Measurements from ENCODE around the gene ASMTL. TPM values are rescaled to one million over a fixed set of nuclear protein-coding genes. Genes with fewer than 3 reads are reported as not detected.

ASMTL gene
- total RNA-seq, 1 donor from 2014 or later: 13.6 TPM

- Histone ChIP-seq H3K4me1 (ENCODE audit: control insufficient read depth in 3 of 3, insufficient read depth in 3 of 3, low read length in 3 of 3) (no peaks in the 10 kb centered on the region), H3K9ac (ENCODE audit: low read depth in 1 of 3, low read length in 3 of 3) (no peak overlapping the region), H3K27ac (ENCODE audit: low read depth, low read length) (no peak overlapping the region), H3K36me3 (ENCODE audit: control insufficient read depth in 3 of 3, insufficient read depth in 3 of 3, low read length in 3 of 3) (peaks cover 28 to 42% (median 31%) of the 10 kb centered on the region in 3 donors), H3K4me3 (ENCODE audit: low read length in 3 of 3) (no peak overlapping the region), H3K9me3 (ENCODE audit: control insufficient read depth in 3 of 3, low read length in 3 of 3) (peaks cover 3 to 9% (median 5%) of the 10 kb centered on the region in 3 donors), H3K27me3 (ENCODE audit: control insufficient read depth in 3 of 3, insufficient read depth in 3 of 3, low read length in 3 of 3) (no peaks in the 10 kb centered on the region)
Observed at GRCh38 chrX:1421433-1422134, 31.1 kb downstream of the ASMTL start.

GRCh38 chrX:1420371-1420770 is 32.3 kb downstream of the ASMTL start:
- Histone ChIP-seq H3K4me1 (ENCODE audit: control insufficient read depth in 3 of 3, insufficient read depth in 3 of 3, low read length in 3 of 3) (no peaks in the 10 kb centered on the region), H3K9me3 (ENCODE audit: control insufficient read depth in 3 of 3, low read length in 3 of 3) (peaks cover 3 to 9% (median 5%) of the 10 kb centered on the region in 3 donors), H3K4me3 (ENCODE audit: low read length in 3 of 3) (no peak overlapping the region), H3K9ac (ENCODE audit: low read depth in 1 of 3, low read length in 3 of 3) (no peak overlapping the region), H3K27me3 (ENCODE audit: control insufficient read depth in 3 of 3, insufficient read depth in 3 of 3, low read length in 3 of 3) (no peaks in the 10 kb centered on the region), H3K36me3 (ENCODE audit: control insufficient read depth in 3 of 3, insufficient read depth in 3 of 3, low read length in 3 of 3) (peaks cover 31 to 52% (median 38%) of the 10 kb centered on the region in 3 donors), H3K27ac (ENCODE audit: low read depth, low read length) (no peak overlapping the region)

GRCh38 chrX:1419545-1420355 is 33.0 kb downstream of the ASMTL start:
- Histone ChIP-seq H3K9me3 (ENCODE audit: control insufficient read depth in 3 of 3, low read length in 3 of 3) (peaks cover 3 to 9% (median 5%) of the 10 kb centered on the region in 3 donors), H3K4me3 (ENCODE audit: low read length in 3 of 3) (no peak overlapping the region), H3K27ac (ENCODE audit: low read depth, low read length) (no peak overlapping the region), H3K4me1 (ENCODE audit: control insufficient read depth in 3 of 3, insufficient read depth in 3 of 3, low read length in 3 of 3) (no peaks in the 10 kb centered on the region), H3K36me3 (ENCODE audit: control insufficient read depth in 3 of 3, insufficient read depth in 3 of 3, low read length in 3 of 3) (peaks cover 28 to 48% (median 35%) of the 10 kb centered on the region in 3 donors), H3K9ac (ENCODE audit: low read depth in 1 of 3, low read length in 3 of 3) (no peak overlapping the region), H3K27me3 (ENCODE audit: control insufficient read depth in 3 of 3, insufficient read depth in 3 of 3, low read length in 3 of 3) (no peaks in the 10 kb centered on the region)

- no peaks in the 10 kb centered on the region for H3K4me1 ChIP-seq (ENCODE audit: control insufficient read depth in 3 of 3, insufficient read depth in 3 of 3, low read length in 3 of 3)
- no peak overlapping the region for H3K9ac ChIP-seq (ENCODE audit: low read depth in 1 of 3, low read length in 3 of 3)
- H3K36me3 ChIP-seq (ENCODE audit: control insufficient read depth in 3 of 3, insufficient read depth in 3 of 3, low read length in 3 of 3): peaks cover 30 to 51% (median 35%) of the 10 kb centered on the region in 3 donors
- no peaks in the 10 kb centered on the region for H3K27me3 ChIP-seq (ENCODE audit: control insufficient read depth in 3 of 3, insufficient read depth in 3 of 3, low read length in 3 of 3)
- no peak overlapping the region for H3K4me3 ChIP-seq (ENCODE audit: low read length in 3 of 3)
- no peak overlapping the region for H3K27ac ChIP-seq (ENCODE audit: low read depth, low read length)
- peaks cover 3 to 9% (median 5%) of the 10 kb centered on the region in 3 donors for H3K9me3 ChIP-seq (ENCODE audit: control insufficient read depth in 3 of 3, low read length in 3 of 3)
Observed at GRCh38 chrX:1418901-1419544, 33.7 kb downstream of the ASMTL start.

GRCh38 chrX:1417921-1418771 is 34.6 kb downstream of the ASMTL start:
- Histone ChIP-seq H3K4me1 (ENCODE audit: control insufficient read depth in 3 of 3, insufficient read depth in 3 of 3, low read length in 3 of 3) (no peaks in the 10 kb centered on the region), H3K27me3 (ENCODE audit: control insufficient read depth in 3 of 3, insufficient read depth in 3 of 3, low read length in 3 of 3) (no peaks in the 10 kb centered on the region), H3K27ac (ENCODE audit: low read depth, low read length) (no peak overlapping the region), H3K9ac (ENCODE audit: low read depth in 1 of 3, low read length in 3 of 3) (no peak overlapping the region), H3K4me3 (ENCODE audit: low read length in 3 of 3) (no peak overlapping the region), H3K36me3 (ENCODE audit: control insufficient read depth in 3 of 3, insufficient read depth in 3 of 3, low read length in 3 of 3) (peaks cover 28 to 55% (median 44%) of the 10 kb centered on the region in 3 donors), H3K9me3 (ENCODE audit: control insufficient read depth in 3 of 3, low read length in 3 of 3) (peaks cover 3 to 9% (median 5%) of the 10 kb centered on the region in 3 donors)

GRCh38 chrX:1416965-1417760 is 35.5 kb downstream of the ASMTL start:
- H3K36me3 ChIP-seq (ENCODE audit: control insufficient read depth in 3 of 3, insufficient read depth in 3 of 3, low read length in 3 of 3): peaks cover 30 to 50% (median 48%) of the 10 kb centered on the region in 3 donors
- peaks cover 0 to 5% (median under 1%) of the 10 kb centered on the region in 3 donors for H3K9me3 ChIP-seq (ENCODE audit: control insufficient read depth in 3 of 3, low read length in 3 of 3)
- no peak overlapping the region for H3K4me3 ChIP-seq (ENCODE audit: low read length in 3 of 3)
- no peaks in the 10 kb centered on the region for H3K4me1 ChIP-seq (ENCODE audit: control insufficient read depth in 3 of 3, insufficient read depth in 3 of 3, low read length in 3 of 3)
- H3K9ac ChIP-seq (ENCODE audit: low read depth in 1 of 3, low read length in 3 of 3): no peak overlapping the region
- no peaks in the 10 kb centered on the region for H3K27me3 ChIP-seq (ENCODE audit: control insufficient read depth in 3 of 3, insufficient read depth in 3 of 3, low read length in 3 of 3)
- H3K27ac ChIP-seq (ENCODE audit: low read depth, low read length): no peak overlapping the region

GRCh38 chrX:1416327-1416784 is 36.4 kb downstream of the ASMTL start:
- peaks cover 0 to 2% (median 0%) of the 10 kb centered on the region in 3 donors for H3K4me1 ChIP-seq (ENCODE audit: control insufficient read depth in 3 of 3, insufficient read depth in 3 of 3, low read length in 3 of 3)
- H3K4me3 ChIP-seq (ENCODE audit: low read length in 3 of 3): no peak overlapping the region
- H3K9me3 ChIP-seq (ENCODE audit: control insufficient read depth in 3 of 3, low read length in 3 of 3): peaks cover 0 to 5% (median 0%) of the 10 kb centered on the region in 3 donors
- no peak overlapping the region for H3K27ac ChIP-seq (ENCODE audit: low read depth, low read length)
- H3K9ac ChIP-seq (ENCODE audit: low read depth in 1 of 3, low read length in 3 of 3): no peak overlapping the region
- H3K27me3 ChIP-seq (ENCODE audit: control insufficient read depth in 3 of 3, insufficient read depth in 3 of 3, low read length in 3 of 3): no peaks in the 10 kb centered on the region
- H3K36me3 ChIP-seq (ENCODE audit: control insufficient read depth in 3 of 3, insufficient read depth in 3 of 3, low read length in 3 of 3): peaks cover 34 to 50% (median 42%) of the 10 kb centered on the region in 3 donors

- no peaks in the 10 kb centered on the region for H3K27me3 ChIP-seq (ENCODE audit: control insufficient read depth in 3 of 3, insufficient read depth in 3 of 3, low read length in 3 of 3)
- no peak overlapping the region for H3K4me3 ChIP-seq (ENCODE audit: low read length in 3 of 3)
- peaks cover 0 to 5% (median 0%) of the 10 kb centered on the region in 3 donors for H3K4me1 ChIP-seq (ENCODE audit: control insufficient read depth in 3 of 3, insufficient read depth in 3 of 3, low read length in 3 of 3)
- H3K9ac ChIP-seq (ENCODE audit: low read depth in 1 of 3, low read length in 3 of 3): no peak overlapping the region
- no peak overlapping the region for H3K27ac ChIP-seq (ENCODE audit: low read depth, low read length)
- peaks cover 29 to 45% (median 33%) of the 10 kb centered on the region in 3 donors for H3K36me3 ChIP-seq (ENCODE audit: control insufficient read depth in 3 of 3, insufficient read depth in 3 of 3, low read length in 3 of 3)
- H3K9me3 ChIP-seq (ENCODE audit: control insufficient read depth in 3 of 3, low read length in 3 of 3): no peaks in the 10 kb centered on the region
Observed at GRCh38 chrX:1412551-1413161, 40.1 kb downstream of the ASMTL start.

Data from skeletal muscle tissue (tissue), 4 donors.